Measurements from ENCODE around the gene MMEL1.
"Not testable (repeated sequence)": the region's sequence is repeated elsewhere in the genome, so short reads cannot be mapped to it uniquely, and the experiment has no call there.

Gene MMEL1

GRCh38 chr1:2555634-2556276 is 77.1 kb downstream of the MMEL1 start:
- DNase-seq, result peak in 2 of 3 experiments; percentile 63 to 65

DNA sequence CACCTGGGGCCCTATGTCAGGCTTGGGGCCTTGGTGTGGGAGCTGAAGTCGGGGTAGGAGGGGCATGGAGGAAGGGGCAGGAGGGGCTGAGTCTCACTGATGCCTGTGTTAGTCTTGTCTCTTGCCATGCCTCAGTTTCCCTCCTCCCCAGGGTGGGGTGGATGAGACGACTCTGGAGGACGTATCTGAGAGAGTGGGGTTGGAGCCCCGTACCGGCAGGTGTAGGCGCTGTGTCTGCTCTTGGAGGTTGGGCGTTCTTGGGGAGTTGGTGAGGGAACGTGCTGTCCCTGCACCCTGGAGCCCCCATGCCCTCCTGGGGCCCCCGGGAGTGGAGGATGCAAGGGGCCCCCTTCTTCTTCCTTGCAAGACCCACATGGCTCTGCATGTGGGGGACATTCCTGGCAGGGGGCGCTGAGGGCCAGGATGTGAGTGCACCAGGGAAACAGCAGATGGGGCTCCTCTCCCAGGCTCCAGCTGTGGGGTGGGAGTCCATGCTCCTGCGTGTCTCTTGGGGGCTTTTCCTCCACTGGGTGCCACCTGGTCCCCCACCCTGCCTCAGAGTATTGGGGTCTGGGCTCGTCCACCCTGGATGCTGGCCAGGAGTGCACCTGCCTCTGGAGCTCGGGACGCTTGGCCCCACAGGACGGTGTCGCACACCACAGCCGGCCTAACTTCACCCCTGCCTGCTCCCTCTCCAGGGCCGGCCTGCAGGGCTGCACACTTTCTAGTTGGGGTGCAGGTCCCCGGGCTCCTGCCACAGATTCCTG is 78.0 kb downstream of the MMEL1 start:
- DNase-seq, result peak in 1 of 3 experiments; percentile 23

- DNase-seq, result no peak
These were observed 78.8 kb downstream of the MMEL1 start for GRCh38 chr1:2553871-2554620.

GRCh38 chr1:2553076-2553475 is 79.7 kb downstream of the MMEL1 start:
- peak in 1 of 3 experiments; percentile 6 for DNase-seq

GRCh38 chr1:2552189-2552588 is 80.6 kb downstream of the MMEL1 start:
- DNase-seq, result no peak

GRCh38 chr1:2551544-2551943 is 81.3 kb downstream of the MMEL1 start:
- not testable (repeated sequence) for DNase-seq

DNA sequence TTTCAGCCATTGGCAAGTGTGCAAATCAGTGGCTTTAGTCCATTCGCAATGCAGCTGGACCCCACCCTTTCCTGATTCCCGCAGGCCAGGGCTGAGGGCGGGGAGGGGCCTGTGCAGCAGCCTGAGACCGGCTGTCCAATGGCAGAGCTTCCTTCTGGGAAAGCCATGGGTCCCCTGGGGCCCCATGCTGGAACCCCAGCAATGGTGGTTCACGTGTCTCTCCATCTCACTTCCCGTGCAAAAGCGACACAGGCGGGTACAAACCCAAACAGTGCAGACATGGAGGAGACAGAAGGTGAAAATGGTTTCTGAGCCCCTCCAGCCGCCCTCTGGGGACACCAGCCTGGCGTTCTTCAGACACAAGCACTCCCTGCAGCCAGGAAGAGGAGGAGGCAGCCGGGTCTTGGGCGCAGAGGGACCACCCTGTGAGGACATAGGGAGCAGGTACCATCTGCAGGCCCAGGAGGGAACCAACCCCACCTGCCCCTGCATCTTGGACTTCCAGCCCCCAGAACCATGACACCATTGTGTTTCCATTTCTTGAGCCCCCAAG is 82.4 kb downstream of the MMEL1 start:
- DNase-seq, result not testable (repeated sequence)

- DNase-seq, result not testable (repeated sequence)
These were observed 83.3 kb downstream of the MMEL1 start for GRCh38 chr1:2549367-2550029.

- peak; percentile 60 to 88 (median 80) for DNase-seq
These were observed 84.7 kb downstream of the MMEL1 start for GRCh38 chr1:2548068-2548589.

GRCh38 chr1:2547210-2548067 is 85.4 kb downstream of the MMEL1 start:
- peak in 1 of 3 experiments; percentile 88 for DNase-seq

GRCh38 chr1:2546515-2547209 is 86.2 kb downstream of the MMEL1 start:
- DNase-seq, result peak; percentile 76 to 92 (median 88)

DNA sequence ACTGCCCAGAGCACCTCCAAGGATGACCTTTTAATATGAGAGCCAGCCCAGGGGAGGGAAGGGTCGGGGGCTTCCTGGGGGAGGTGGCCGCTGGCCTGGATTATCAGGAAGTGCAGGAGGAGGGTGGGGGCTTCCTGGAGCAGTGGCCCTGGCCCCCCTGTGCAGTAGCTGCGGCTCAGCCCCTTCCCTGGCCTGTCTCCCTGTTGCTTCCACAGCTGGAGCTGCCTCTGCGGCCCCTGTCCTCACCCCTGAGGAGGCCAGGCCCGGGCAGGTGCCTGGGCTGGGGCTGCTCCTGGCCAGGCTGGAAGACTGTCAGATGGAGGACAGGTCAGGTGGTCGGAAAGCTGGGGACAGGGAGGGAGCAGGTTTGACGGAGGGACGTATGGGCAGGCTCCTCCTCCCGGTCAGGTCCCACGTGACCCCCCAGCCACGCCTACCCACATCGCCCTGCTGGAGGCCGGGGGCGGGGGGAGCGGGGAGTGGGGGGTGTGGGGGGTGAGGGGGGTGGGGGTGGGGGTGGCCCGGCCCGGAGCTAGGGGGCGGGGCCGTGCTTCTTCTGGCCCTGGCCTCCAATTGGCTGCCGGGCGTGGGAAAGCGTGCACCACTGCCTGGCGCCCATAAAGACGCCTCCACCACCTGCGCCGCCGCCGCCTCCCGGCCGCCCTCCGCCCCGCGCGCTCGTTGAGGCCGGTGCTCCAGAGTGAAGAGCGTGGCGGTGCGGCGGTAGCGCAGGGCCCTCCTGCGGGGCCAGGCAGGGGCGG is 86.9 kb downstream of the MMEL1 start:
- peak; percentile 78 to 86 (median 82) for DNase-seq

GRCh38 chr1:2544875-2545640 is 87.8 kb downstream of the MMEL1 start:
- DNase-seq, result peak in 1 of 3 experiments; percentile 7

DNA sequence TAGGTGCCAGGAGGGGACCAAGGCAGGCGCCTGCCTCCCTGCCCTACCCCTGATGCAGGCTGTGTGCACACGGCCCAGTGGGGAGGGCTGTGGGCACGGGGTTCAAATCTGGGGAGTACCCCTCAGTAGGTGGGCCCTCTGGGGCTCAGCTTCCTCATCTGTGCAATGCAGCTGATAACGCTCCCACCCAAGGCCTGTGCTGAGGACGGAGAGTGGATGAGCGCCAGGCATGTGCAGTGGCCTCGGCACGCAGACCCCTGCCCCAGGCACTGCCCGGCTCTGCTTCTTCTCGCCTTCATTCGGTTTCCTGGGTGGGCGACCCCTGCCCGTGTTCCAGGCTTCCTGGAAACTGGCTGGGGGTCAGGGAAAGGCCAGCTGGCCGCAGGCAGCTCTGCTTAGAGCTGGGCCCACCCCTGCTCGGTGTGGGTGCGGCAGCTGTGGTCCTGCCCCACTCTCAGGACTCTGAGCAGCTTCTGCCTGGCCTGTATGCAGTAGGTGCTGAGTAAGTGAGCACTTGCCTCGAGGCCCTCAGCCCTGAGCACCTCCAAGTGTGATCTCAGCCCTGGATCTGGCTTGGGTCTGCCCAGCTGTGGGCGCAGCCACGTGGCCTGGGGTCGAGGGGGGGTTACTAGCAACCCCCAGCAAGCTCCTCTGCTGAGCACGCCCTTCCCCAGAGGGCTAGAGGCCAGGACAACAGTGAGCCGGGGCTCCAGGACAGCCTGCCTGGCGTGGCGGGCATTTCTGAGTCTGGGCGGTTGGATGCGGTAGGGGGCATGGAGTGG is 88.5 kb downstream of the MMEL1 start:
- DNase-seq, result no peak

DNA sequence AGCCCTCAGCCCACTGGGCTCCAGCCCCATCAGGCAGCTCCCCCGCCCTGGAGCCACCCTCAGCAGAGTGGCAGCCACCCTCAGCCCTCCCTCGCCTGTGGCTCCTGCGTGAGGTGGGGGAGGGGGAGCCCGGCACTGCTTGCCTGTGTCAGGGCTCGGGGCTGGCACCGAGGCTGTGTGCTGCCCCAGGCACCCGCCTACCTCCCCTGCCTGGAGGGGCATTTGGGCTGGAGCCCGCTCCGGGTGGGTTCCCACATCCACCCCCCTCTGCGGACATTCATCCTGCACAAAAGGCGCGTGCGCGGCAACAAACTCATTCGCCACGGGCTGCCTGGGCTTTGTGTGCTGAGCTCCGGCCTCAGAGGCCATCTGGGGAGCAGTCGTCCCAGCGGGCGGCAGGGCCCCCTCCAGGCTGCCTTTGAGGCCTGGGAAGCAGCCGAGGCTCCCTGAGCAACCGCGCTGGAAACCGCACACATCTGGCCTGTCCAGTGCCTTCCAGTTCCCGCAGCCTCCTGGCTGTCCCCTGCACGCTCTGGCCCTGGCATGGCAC is 89.2 kb downstream of the MMEL1 start:
- peak; percentile 29 to 85 (median 84) for DNase-seq

- DNase-seq, result no peak
These were observed 90.4 kb downstream of the MMEL1 start for GRCh38 chr1:2542246-2542915.

- peak; percentile 33 to 67 (median 52) for DNase-seq
These were observed 91.1 kb downstream of the MMEL1 start for GRCh38 chr1:2541619-2542245.
